GM23338 (cell line): ENCODE measurements around the gene CD226. TPM values are rescaled to one million over a fixed set of nuclear protein-coding genes. Genes with fewer than 3 reads are reported as not detected.

ENCODE experiments used
- ATAC-seq: fragments of 200-7000 bp; cut with Tn5 transposase; 3 replicates; pipeline ENCODE4 v1.9.1; 2020
- DNase-seq: peaks from one replicate; pipeline ENCODE4 v3.0.0-alpha.2; 2015; ENCODE audit warnings: low spot score
- H2AFZ ChIP-seq: fragments of 200-600 bp; sonication (generic); 2 replicates; pipeline ENCODE4 v1.8.0; 2016; ENCODE audit warnings: antibody characterized with exemption, mild to moderate bottlenecking, moderate library complexity
- H3F3A ChIP-seq: fragments of 200-600 bp; sonication (generic); replicated peaks from 2 replicates; pipeline ENCODE4 v1.8.0; 2017; ENCODE audit warnings: antibody characterized with exemption, mixed run types, low read depth
- H3K27ac ChIP-seq: fragments of 200-600 bp; sonication (generic); 2 replicates; pipeline ENCODE4 v1.6.1; 2016; ENCODE audit warnings: low read depth
- H3K27me3 ChIP-seq: fragments of 200-600 bp; sonication (generic); 2 replicates; pipeline ENCODE4 v1.8.0; 2016; ENCODE audit warnings: mild to moderate bottlenecking, mixed run types, moderate library complexity; ENCODE audit not compliant: insufficient read depth
- H3K36me3 ChIP-seq: fragments of 200-600 bp; sonication (generic); 2 replicates; pipeline ENCODE4 v1.8.0; 2016; ENCODE audit warnings: mild to moderate bottlenecking; ENCODE audit not compliant: insufficient read depth
- H3K4me1 ChIP-seq: fragments of 200-600 bp; sonication (generic); 2 replicates; pipeline ENCODE4 v1.8.0; 2016; ENCODE audit warnings: mild to moderate bottlenecking, moderate library complexity; ENCODE audit not compliant: insufficient read depth
- H3K4me2 ChIP-seq: fragments of 200-600 bp; sonication (generic); 2 replicates; pipeline ENCODE4 v1.7.1; 2017; ENCODE audit warnings: mixed run types
- H3K4me3 ChIP-seq: fragments of 200-600 bp; sonication (generic); 2 replicates; pipeline ENCODE4 v1.6.1; 2016; ENCODE audit warnings: mixed run types
- H3K79me2 ChIP-seq: fragments of 200-600 bp; sonication (generic); replicated peaks from 2 replicates; pipeline ENCODE4 v1.8.0; 2017; ENCODE audit warnings: mild to moderate bottlenecking; ENCODE audit not compliant: insufficient read depth
- H3K9me2 ChIP-seq: fragments of 200-600 bp; sonication (generic); 2 replicates; pipeline ENCODE4 v1.8.0; 2017; ENCODE audit not compliant: insufficient read depth
- H4K20me1 ChIP-seq: fragments of 200-600 bp; sonication (generic); replicated peaks from 2 replicates; pipeline ENCODE4 v1.8.0; 2017; ENCODE audit warnings: mild to moderate bottlenecking; ENCODE audit not compliant: insufficient read depth
- H3K27ac Mint-ChIP-seq: 2 replicates; pipeline ENCODE4 v1.8.0; 2020; ENCODE audit warnings: inconsistent platforms, mild to moderate bottlenecking, moderate library complexity, mixed read lengths
- H3K27me3 Mint-ChIP-seq: 3 replicates; pipeline ENCODE4 v1.8.0; 2022; ENCODE audit warnings: low read depth, mild to moderate bottlenecking, moderate library complexity, mixed read lengths, inconsistent platforms; ENCODE audit not compliant: insufficient read depth, poor library complexity
- H3K36me3 Mint-ChIP-seq: 3 replicates; pipeline ENCODE4 v1.8.0; 2021; ENCODE audit warnings: low read depth, mild to moderate bottlenecking, inconsistent platforms, moderate library complexity, mixed read lengths
- H3K4me1 Mint-ChIP-seq: 3 replicates; pipeline ENCODE4 v1.8.0; 2020; ENCODE audit warnings: mild to moderate bottlenecking, inconsistent platforms, mixed read lengths
- H3K4me3 Mint-ChIP-seq: 3 replicates; pipeline ENCODE4 v1.8.0; 2021; ENCODE audit warnings: moderate library complexity, mild to moderate bottlenecking, inconsistent platforms, mixed read lengths
- H3K9me3 Mint-ChIP-seq: 3 replicates; pipeline ENCODE4 v1.8.0; 2020; ENCODE audit warnings: moderate library complexity, mild to moderate bottlenecking, inconsistent platforms, mixed read lengths
- EZH2phosphoT487 ChIP-seq: fragments of 200-600 bp; sonication (generic); IDR thresholded peaks from one replicate; pipeline ENCODE4 v1.8.1; 2018; ENCODE audit warnings: antibody characterized with exemption; ENCODE audit not compliant: unreplicated experiment
- JUNB ChIP-seq: IDR thresholded peaks from one replicate; pipeline ENCODE4 v1.6.1; 2016; ENCODE audit warnings: antibody characterized with exemption; ENCODE audit not compliant: unreplicated experiment
- NANOG ChIP-seq: IDR thresholded peaks from 2 replicates; pipeline ENCODE4 v1.6.1; 2016; ENCODE audit warnings: antibody characterized with exemption, borderline replicate concordance
- STAT1 ChIP-seq: IDR thresholded peaks from one replicate; pipeline ENCODE4 v1.6.1; 2016; ENCODE audit warnings: antibody characterized with exemption; ENCODE audit not compliant: unreplicated experiment
- ZNF114 ChIP-seq: fragments of 250-450 bp; sonication (Bioruptor Pico); IDR thresholded peaks from 2 replicates; pipeline ENCODE4 v1.5.0; 2020; ENCODE audit warnings: mild to moderate bottlenecking, moderate library complexity
- ZNF331 ChIP-seq: fragments of 250-450 bp; sonication (Bioruptor Pico); IDR thresholded peaks from 2 replicates; pipeline ENCODE4 v1.5.0; 2020; ENCODE audit warnings: low read depth, mild to moderate bottlenecking, moderate library complexity
- polyA plus RNA-seq: library from polyadenylated mRNA; unstranded; fragments of >200 nt; fragmentation: Nextera tagmentation; extraction: Ambion mirVana; gene quantifications from 2 replicates; pipeline ENCODE4 v1.2.1, GENCODE V29; 2016
- total RNA-seq: library from RNA; depleted of rRNA; stranded (reverse); fragments of >200 nt; shearing (Covaris generic); gene quantifications from 2 replicates; pipeline ENCODE4 v1.2.3, GENCODE V29; 2014
- TF ChIP-seq, protein P1 (sequence below), 2 experiments: fragments of 200-600 bp in 1 of 2; sonication (generic) in 1 of 2; conservative IDR thresholded peaks; 2 replicates each; pipeline versions ENCODE4 v1.5.1 to v1.6.1; 2016 to 2017; ENCODE audit warnings: antibody characterized with exemption in 2 of 2, low read depth in 2 of 2, mild to moderate bottlenecking in 2 of 2, moderate library complexity in 1 of 2
- TF ChIP-seq, protein P2 (sequence below): IDR thresholded peaks from one replicate; pipeline ENCODE4 v1.6.1; 2018; ENCODE audit warnings: antibody characterized with exemption; ENCODE audit not compliant: unreplicated experiment

CD226 gene
- total and polyA plus RNA-seq, 2 experiments from 2014 or later: not detected

DNA sequence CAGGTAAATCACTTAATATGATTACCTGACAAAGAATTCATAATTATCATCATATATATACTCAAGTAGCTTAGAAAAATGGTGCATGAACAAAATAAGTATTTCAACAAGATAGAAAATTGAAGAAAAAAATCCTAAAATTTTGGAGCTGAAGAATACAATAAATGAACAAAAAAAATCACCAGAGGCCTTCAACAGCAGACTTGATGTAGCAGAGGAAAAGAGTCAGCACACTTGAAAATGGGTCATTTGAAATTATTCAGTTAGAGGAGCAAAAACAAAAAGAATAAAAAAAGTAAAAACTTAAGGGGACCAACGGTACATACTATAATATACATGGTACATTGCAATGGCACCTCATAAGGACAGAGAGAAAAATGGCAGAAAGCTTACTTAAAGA lies 40.2 kb upstream of the CD226 start:
- DNase-seq: no peak
- Histone ChIP-seq H3K9me2 (peaks cover 6% of the 10 kb centered on the region), H3K79me2 (no peaks in the 10 kb centered on the region), H4K20me1 (no peaks in the 10 kb centered on the region), H3K4me1 (peaks cover 4% of the 10 kb centered on the region), H3K27ac (no peak overlapping the region), H3K36me3 (no peaks in the 10 kb centered on the region), H3F3A (no peaks in the 10 kb centered on the region), H2AFZ (no peak overlapping the region), H3K4me2 (no peak overlapping the region), H3K27me3 (no peaks in the 10 kb centered on the region), H3K4me3 (no peak overlapping the region)
- ATAC-seq: no peak
- TF ChIP-seq JUNB (no peak), NANOG (no peak), ZNF114 (CRISPR knock-in tag) (no peak), STAT1 (no peak), ZNF331 (CRISPR knock-in tag) (no peak)
- TF ChIP-seq, protein P1, sequence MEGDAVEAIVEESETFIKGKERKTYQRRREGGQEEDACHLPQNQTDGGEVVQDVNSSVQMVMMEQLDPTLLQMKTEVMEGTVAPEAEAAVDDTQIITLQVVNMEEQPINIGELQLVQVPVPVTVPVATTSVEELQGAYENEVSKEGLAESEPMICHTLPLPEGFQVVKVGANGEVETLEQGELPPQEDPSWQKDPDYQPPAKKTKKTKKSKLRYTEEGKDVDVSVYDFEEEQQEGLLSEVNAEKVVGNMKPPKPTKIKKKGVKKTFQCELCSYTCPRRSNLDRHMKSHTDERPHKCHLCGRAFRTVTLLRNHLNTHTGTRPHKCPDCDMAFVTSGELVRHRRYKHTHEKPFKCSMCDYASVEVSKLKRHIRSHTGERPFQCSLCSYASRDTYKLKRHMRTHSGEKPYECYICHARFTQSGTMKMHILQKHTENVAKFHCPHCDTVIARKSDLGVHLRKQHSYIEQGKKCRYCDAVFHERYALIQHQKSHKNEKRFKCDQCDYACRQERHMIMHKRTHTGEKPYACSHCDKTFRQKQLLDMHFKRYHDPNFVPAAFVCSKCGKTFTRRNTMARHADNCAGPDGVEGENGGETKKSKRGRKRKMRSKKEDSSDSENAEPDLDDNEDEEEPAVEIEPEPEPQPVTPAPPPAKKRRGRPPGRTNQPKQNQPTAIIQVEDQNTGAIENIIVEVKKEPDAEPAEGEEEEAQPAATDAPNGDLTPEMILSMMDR (conservative IDR thresholded peaks at IDR 0.05; ENCODE audit: low read depth in 2 of 2): no peak
- TF ChIP-seq, protein P2, sequence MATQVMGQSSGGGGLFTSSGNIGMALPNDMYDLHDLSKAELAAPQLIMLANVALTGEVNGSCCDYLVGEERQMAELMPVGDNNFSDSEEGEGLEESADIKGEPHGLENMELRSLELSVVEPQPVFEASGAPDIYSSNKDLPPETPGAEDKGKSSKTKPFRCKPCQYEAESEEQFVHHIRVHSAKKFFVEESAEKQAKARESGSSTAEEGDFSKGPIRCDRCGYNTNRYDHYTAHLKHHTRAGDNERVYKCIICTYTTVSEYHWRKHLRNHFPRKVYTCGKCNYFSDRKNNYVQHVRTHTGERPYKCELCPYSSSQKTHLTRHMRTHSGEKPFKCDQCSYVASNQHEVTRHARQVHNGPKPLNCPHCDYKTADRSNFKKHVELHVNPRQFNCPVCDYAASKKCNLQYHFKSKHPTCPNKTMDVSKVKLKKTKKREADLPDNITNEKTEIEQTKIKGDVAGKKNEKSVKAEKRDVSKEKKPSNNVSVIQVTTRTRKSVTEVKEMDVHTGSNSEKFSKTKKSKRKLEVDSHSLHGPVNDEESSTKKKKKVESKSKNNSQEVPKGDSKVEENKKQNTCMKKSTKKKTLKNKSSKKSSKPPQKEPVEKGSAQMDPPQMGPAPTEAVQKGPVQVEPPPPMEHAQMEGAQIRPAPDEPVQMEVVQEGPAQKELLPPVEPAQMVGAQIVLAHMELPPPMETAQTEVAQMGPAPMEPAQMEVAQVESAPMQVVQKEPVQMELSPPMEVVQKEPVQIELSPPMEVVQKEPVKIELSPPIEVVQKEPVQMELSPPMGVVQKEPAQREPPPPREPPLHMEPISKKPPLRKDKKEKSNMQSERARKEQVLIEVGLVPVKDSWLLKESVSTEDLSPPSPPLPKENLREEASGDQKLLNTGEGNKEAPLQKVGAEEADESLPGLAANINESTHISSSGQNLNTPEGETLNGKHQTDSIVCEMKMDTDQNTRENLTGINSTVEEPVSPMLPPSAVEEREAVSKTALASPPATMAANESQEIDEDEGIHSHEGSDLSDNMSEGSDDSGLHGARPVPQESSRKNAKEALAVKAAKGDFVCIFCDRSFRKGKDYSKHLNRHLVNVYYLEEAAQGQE: no peak
- peaks cover 4% of the 10 kb centered on the region; the same call in 1 of the 3 replicates for H3K4me1 Mint-ChIP-seq
- no peak overlapping the region for H3K4me3 Mint-ChIP-seq
- peaks cover 3% of the 10 kb centered on the region; the same call in 1 of the 3 replicates for H3K9me3 Mint-ChIP-seq
- H3K27ac Mint-ChIP-seq: no peak overlapping the region
- H3K36me3 Mint-ChIP-seq: peaks cover 7% of the 10 kb centered on the region; the same call in 2 of the 3 replicates
- peaks cover 2% of the 10 kb centered on the region for H3K27me3 Mint-ChIP-seq

- Histone ChIP-seq H3F3A (no peaks in the 10 kb centered on the region), H3K79me2 (no peaks in the 10 kb centered on the region), H3K4me3 (no peak overlapping the region), H3K27ac (no peak overlapping the region), H3K4me2 (no peak overlapping the region), H4K20me1 (no peaks in the 10 kb centered on the region), H3K4me1 (peaks cover 15% of the 10 kb centered on the region), H3K36me3 (no peaks in the 10 kb centered on the region), H3K27me3 (no peaks in the 10 kb centered on the region), H2AFZ (no peak overlapping the region), H3K9me2 (peaks cover 8% of the 10 kb centered on the region; the same call in 1 of the 2 replicates)
- DNase-seq: peak; percentile 38
- H3K27me3 Mint-ChIP-seq: peaks cover 2% of the 10 kb centered on the region
- no peak overlapping the region for H3K27ac Mint-ChIP-seq
- H3K4me3 Mint-ChIP-seq: no peak overlapping the region
- H3K9me3 Mint-ChIP-seq: no peaks in the 10 kb centered on the region
- H3K36me3 Mint-ChIP-seq: peaks cover 4% of the 10 kb centered on the region; the same call in 1 of the 3 replicates
- ATAC-seq: peak; percentile 86
- no peak for TF ChIP-seq EZH2phosphoT487
- TF ChIP-seq, protein P1 (conservative IDR thresholded peaks at IDR 0.05; ENCODE audit: low read depth in 2 of 2): peak; percentile 23; a peak in 1 of 4 replicates
- peaks cover 22% of the 10 kb centered on the region for H3K4me1 Mint-ChIP-seq
Measured at GRCh38 chr18:69985239-69985638, 37.6 kb upstream of the CD226 start.
